NCI-H748 (cell line): ENCODE data around the gene PCDHGC3.

Experiments
- DNase-seq: peaks from one replicate; lab custom pipeline; 2025; ENCODE audit not compliant: unreplicated experiment; lab: John Stamatoyannopoulos, UW

PCDHGC3 gene

GRCh38 chr5:141484641-141485311 lies 9.0 kb downstream of the PCDHGC3 start, which contains the start of gene PCDHGC4:
Gene PCDHGC4 (plus strand): TSS chr5:141485030. CDS start chr5:141485174, 144 bp downstream.
- no peak for DNase-seq

GRCh38 chr5:141485321-141486055 lies 9.7 kb downstream of the PCDHGC3 start:
- DNase-seq: no peak

- no peak for DNase-seq
These were observed 10.3 kb downstream of the PCDHGC3 start for GRCh38 chr5:141486091-141486490.

- no peak for DNase-seq
These were observed 11.4 kb downstream of the PCDHGC3 start for GRCh38 chr5:141487131-141487530.

GRCh38 chr5:141488591-141489561 lies 13.1 kb downstream of the PCDHGC3 start, which contains the start of gene PCDHGC5:
Gene PCDHGC5 (plus strand): TSS chr5:141489081. CDS start chr5:141489241, 160 bp downstream.
- DNase-seq: no peak

- no peak for DNase-seq
These were observed 14.1 kb downstream of the PCDHGC3 start for GRCh38 chr5:141489841-141490240.

- DNase-seq: no peak
These were observed 14.5 kb downstream of the PCDHGC3 start for GRCh38 chr5:141490271-141490670.

- DNase-seq: no peak
These were observed 15.0 kb downstream of the PCDHGC3 start for GRCh38 chr5:141490771-141491170.

- no peak for DNase-seq
These were observed 15.8 kb downstream of the PCDHGC3 start for GRCh38 chr5:141491323-141492167.

GRCh38 chr5:141492168-141492885 lies 16.6 kb downstream of the PCDHGC3 start:
- no peak for DNase-seq

- DNase-seq: no peak
These were observed 18.0 kb downstream of the PCDHGC3 start for GRCh38 chr5:141493500-141494422.

GRCh38 chr5:141494761-141495452 lies 19.1 kb downstream of the PCDHGC3 start:
- DNase-seq: no peak

- no peak for DNase-seq
These were observed 19.7 kb downstream of the PCDHGC3 start for GRCh38 chr5:141495453-141495811.

- DNase-seq: no peak
These were observed 20.3 kb downstream of the PCDHGC3 start for GRCh38 chr5:141496038-141496437.

- DNase-seq: no peak
These were observed 26.0 kb downstream of the PCDHGC3 start for GRCh38 chr5:141501761-141502160.

- no peak for DNase-seq
These were observed 27.9 kb downstream of the PCDHGC3 start for GRCh38 chr5:141503681-141504080.

GRCh38 chr5:141504216-141504615 lies 28.4 kb downstream of the PCDHGC3 start:
- no peak for DNase-seq
